HG02678 (cell line): ENCODE measurements around the gene PDLIM4.
A peak's percentile ranks its signal among the peaks of the same experiment; 100 is the strongest.

ENCODE experiments used
- ATAC-seq: cut with Tn5 transposase; IDR thresholded peaks from one replicate; pipeline ENCODE4 v1.9.1; 2021; ENCODE audit warnings: mild to moderate bottlenecking, moderate library complexity; ENCODE audit not compliant: unreplicated experiment

Gene PDLIM4

DNA sequence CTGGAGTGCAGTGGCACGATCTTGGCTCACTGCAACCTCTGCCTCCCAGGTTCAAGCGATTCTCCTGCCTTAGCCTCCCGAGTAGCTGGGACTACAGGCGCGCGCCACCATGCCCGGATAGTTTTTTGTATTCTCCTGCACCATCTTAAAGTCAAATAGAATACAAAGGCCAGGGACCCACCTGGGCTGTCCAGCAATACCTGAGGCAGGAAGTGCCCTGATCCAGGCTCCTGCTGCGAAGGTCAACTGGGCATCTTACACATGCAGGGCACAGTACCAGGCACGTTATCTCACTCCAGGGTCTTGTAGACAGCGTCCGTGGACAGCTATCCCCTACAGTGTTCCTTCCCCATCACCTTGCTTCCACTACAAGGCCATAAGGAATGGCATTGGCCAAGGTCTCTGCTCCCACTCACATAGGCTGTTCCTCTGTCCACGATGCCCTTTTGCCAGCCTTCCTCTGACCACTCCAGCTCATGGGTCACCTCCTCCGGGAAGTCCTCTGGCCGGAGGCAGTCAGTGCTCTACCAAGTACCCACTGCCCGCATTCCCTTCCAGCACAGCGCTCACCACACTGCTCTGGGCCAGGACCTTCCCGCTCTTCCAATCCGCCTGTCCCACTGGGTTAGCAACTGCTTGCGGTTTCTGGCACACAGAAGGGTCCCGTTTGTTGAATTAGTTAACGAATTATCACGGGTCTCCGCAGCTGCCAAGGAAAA, 30.8 kb upstream of the PDLIM4 start:
- ATAC-seq: no peak

DNA sequence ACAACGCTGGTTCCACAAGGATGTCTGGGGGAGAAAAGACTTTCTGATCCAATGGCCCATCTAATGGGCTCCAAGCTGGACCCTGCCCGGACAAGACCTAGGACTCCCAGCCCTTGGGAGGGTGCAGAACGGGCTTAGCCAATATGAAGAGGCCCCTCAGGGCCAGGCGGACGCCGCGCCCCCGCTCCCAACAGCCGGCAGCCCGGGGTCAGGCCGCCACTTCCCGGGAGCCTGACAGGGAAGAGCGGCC, 30.3 kb upstream of the PDLIM4 start:
- ATAC-seq: no peak

DNA sequence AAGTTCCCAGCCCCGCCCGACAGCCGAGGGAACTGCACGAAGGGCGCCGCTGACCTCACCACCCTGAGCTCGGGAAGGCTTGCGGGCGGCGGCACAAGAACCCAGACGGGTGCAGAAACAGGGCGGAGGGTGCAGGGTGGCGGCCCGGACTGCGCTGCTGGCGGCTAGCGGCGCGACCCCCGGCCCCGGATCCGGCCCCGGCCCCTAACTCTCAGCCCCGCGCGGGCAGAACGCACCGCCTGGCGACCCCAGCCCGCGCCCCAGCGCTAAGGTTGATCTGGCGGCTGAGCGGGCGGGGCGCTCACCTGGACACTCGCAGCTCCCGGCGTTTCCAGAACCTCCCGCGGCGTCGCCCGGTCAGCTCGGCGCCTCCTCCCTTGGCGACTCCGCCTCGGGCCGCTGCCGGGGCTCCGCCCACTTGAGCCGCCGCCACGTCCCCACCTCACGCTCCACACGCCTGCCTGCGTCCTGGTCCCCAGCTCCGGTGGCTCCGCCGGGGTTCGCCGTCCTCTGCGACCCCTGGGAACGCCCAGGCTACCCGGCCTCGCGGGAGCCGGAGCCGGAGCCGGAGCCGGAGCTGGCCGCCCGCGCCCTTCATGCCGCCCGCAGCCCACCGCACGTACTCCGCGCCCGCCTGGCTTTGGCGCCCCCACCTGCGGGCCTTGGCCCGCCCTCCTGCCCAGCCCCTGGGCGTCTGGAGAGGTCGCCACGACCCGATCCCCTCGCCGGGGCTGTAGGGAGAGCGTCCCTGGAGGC, 29.8 kb upstream of the PDLIM4 start, which contains the start of gene P4HA2:
Gene P4HA2, minus strand, starts transcription at position 369 of the 756 bp plus-strand sequence. CDS start 9,227 bp downstream, outside the sequence.
- peak; percentile 95 for ATAC-seq

DNA sequence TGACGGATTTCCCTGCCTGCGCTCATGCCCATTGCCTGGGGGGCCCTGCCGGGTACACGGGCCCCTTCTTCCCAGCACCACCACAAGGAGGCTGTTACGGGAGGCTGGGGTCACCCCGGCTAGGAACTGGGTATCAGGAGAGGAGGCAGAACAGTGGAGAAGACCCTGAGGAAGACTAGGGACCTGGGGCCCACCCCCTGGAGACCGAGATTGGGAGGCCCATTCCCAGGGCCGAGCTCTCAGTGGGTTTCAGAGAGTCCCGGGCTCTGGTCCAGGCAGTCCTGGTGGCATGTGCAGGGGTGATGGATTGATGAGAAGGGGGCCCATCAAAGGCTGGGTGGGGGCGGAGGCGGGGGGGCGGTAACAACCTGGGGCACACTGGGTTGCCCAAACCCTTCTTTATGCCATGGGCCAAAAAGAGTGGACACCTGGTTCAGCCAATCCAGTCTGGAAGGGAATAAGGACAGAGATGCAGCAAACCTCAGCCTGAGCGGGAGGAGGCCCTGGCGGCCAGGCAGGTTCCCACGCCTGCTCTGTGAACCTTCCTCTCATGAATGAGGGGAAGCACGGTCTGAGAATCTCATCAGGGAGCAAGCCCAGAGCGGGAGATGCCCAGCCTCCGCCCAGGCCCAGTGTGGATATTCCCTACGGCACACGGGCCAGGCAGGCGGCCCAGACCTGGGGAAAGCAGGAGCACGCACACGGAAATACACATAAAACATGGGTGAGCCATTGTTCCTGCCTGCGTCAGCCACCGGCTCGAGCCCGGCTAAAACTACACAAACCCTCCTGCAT, 29.1 kb upstream of the PDLIM4 start:
- ATAC-seq: no peak

DNA sequence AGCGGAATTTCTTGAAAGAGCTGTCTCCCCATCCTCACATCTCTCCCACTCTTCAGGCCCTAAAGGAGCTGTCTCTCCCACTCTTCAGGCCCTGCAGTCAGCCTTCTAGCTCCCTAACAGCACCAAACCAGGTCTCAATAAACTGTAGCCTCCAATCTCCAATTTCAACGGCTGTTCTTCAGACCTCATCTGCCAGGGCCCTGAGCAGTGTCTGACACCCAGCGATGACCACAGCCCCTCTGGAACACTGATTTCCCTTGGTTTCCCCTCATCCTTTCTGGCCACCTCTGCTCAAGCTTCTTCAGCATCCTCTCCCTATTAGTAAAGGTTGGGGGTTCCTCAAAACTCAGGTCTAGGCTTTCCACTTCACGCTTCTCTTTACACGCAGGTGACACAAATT, 28.3 kb upstream of the PDLIM4 start:
- no peak for ATAC-seq

DNA sequence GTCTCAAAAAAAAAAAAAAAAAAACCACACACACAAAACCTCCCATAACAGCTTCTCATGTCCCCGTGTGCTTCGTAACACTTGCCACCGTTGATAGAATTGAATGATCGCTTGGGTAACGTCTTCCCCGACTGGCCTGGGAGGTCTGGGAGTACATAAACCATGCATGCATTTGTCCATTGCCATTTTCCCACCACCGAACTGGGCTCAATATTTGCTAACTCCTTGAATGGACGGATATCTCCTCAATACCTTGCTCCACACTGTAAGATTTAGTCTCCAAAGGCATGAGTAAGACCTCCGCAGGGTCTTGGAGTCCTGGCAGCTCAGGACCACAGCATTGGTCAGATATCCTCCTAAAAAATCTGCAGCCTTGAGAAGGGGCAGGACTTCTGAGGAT, 26.6 kb upstream of the PDLIM4 start:
- no peak for ATAC-seq

DNA sequence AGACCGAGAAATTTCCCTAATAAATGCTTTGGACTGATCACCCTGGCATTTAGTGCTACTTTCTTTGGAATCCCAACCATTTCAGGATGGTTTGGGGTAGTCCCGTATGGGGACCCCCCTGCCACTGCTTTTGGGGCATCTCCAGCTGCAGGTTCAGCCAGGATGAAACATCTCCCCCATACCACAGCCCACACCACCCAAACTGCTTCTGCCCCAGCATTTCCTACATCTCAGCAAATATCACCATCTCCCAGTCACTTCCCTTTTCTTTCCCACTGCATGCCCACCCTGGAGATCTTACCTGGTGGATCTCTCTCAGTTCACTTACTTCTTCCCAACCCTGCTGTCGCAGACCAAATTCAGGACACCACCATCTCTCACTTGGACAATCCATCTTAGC, 25.0 kb upstream of the PDLIM4 start:
- no peak for ATAC-seq

DNA sequence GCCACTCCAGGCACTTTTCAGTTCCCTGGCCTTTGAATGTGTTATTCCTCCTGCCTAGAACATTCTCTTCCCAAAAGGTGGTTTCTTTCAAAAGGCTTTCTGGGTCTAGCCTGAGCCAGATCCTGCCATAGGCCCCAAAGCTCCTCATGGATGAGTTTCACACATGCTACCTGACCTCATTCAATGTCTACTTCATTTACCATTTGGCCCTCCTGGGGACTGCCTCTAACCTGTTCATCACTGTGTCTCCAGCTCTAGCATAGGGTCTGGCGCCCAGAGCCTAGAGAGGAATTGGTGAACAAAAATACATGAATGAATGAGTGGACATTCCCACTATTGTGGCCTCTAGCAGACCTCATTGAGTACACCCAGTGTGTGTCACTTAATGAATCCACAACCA, 24.4 kb upstream of the PDLIM4 start:
- no peak for ATAC-seq

DNA sequence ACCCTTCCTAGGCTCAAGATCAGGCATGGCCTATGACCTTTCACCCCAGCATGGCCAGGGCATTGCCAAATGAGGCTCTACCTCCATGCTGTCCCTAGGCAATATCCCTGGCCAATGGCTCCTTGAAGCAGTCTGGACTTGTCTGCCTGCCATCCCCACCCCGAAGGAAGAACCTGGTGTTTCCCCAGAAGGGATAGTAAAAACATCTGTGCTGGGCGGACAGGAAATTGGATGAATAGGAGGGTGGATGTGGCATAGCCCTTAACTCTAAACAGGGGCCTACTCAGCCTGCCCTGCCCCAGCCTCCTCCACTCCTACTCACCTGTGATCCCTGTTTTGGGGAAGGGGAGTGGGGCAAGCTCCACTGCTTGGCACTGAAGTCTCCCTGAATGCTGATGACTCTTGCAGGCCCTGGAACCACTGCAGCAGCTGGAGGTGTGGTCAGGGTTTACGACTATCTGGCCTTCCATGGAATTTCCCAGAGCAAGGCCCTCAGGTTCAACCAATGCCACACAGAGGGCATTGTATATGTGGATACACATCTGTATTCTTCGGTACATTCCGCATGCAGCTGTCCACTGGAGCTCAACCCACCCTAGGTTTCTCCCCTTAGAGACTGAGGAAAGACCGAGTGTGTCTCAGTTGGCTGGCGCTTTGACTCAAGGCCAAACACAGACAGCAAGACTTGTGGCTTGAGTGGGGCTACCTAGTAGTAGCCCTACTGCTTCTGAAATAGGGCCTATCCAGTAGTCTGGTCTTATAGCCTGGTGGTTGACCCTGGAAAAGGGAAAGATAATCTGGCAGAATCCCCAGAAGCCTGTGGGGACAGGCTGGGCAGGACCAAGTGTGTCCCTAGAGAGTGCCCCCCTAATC, 23.4 kb upstream of the PDLIM4 start:
- ATAC-seq: no peak

DNA sequence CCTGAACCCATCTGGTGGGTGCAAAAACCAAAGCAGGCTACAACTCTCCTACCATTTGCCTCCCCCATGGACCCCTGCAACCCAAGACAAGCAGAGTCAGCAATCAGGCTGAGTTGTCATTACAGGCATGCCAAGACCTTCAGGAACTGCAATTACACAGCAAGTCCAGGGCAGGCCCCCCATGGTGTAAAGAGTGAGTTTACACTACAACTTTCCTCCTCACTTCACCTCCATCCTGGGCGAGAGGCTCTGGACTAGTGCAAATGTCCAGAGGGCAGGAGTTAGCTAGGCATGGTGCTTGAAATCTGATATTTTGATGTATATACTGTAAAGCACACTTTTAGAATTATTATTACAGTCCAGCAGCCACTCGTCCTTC, 22.8 kb upstream of the PDLIM4 start:
- no peak for ATAC-seq

DNA sequence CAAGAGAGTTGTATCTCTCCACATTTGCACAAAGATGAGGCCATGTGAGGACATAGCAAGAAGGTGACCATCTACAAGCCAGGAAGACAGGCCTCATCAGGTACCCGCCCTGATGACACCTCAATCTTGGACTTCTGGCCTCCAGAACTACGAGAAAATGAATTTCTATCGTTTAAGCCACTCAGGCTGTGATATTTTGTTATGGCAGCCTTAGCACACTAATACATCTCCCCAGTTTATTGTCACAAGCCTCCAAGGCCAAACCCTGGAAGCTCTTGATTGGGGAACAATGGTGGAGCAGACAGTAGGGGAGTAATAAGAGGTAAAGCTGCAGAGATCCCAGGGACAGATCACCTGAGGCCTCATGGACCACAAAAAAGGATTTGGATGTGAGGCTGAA, 22.2 kb upstream of the PDLIM4 start:
- ATAC-seq: no peak

DNA sequence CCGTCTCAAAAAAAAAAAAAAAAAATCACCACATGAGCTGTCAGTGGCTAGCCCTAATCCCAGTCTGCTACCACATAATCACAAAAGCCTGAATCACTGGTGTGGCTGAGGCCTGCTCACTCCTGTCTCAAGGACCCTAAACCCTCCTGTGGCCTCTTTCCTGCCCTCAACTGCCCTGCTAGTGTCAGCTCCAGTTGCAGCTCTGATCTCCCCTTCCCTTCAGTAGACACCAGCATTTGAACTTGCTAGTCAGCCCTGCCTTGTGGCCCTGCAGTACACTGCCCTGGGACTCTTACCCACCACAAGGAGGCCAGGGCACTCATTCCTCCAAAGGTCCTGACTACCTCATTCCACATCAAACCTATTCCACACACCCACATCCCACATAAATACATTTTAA, 20.4 kb upstream of the PDLIM4 start:
- no peak for ATAC-seq

DNA sequence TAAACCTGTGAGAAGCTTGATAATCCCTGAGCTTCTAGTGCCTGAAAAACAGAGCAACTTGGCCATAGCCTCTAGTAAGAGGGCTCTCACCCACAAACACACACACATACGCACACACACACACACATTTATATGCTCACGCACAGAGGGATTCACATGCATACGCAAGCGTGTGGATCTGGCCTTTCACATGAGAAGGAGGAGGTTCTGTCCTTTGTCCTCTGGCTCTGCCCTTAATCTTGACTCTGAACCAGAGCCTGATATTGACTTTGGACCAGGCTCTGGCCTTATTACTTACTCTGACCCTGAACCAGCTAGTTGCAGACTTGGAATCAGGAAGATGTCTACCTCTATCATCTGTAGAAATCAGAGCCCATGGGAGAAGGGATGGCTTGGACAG, 19.8 kb upstream of the PDLIM4 start:
- ATAC-seq: no peak

DNA sequence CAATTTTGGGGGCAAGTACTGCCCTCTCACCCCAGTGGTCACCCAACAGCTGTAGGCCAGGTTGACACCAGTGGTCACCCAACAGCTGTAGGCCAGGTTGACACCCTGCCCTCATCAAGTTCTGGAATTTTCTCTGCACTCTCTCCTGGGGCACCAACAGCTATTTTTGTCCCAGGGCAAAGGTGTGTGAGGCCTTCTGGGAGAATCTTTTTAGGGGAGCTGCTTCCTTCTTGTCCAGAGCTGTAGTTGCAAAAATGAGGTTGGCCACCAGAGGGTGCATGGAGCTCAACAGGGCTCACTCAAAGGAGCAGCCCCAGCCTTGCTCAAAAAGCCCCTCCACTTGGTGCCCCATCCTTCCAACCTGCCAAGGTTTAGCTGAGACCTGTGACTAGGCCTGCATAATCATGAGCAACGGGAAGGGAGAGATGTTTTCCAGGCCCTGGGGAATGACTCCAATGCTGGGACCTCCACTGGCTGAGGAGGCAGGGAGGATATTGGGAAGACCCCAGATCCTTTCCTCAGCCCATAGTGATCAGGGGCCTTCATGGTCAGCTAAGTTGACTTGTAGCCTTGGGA, 19.2 kb upstream of the PDLIM4 start:
- peak; percentile 84 for ATAC-seq

DNA sequence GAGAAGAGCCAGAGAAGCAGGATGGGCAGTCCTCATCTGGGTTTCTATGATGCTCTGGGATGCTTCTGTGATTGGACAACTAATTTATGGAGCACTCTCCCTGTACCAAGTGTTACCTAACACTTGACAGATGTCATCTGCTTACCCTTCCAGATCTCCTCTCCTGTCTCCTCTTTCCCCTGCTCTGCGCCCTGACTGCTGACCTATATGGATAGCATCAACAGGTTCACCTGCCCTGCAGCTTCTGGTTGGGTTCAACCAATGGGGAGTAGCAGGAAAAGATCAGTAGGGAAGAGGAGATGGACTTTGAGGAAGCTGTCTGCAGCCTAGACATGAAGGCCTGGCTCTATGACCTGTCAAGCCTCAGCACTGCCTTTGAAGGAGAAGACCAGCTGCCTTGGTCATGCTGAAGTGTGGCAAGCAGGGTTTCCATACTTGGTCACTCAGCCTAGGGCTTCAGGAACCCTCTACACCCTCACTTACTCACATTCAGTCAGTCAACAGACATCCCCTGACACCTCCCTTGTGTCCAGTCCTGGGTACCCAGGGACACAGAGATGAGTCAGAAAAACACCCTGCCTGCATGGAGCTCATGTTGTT, 18.5 kb upstream of the PDLIM4 start:
- ATAC-seq: no peak

DNA sequence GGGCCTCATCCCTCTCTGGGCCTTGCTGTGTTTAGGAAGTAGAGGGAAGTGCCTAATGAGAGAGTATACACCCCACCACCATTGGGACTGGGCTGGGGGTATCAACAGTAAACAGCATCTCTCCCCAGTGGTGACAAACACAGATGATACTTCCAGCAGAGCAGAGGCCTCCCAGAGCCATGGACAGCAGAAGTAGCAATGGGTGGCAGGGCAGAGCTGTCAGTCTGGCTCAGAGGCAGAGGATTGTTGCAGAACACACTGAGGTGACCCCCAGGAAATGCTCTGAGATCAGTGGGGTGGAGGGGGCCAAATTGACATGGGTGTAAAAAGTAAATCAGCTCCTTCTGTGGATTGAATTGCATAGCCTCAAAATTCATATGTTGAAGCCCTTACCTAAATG, 17.7 kb upstream of the PDLIM4 start:
- ATAC-seq: no peak

DNA sequence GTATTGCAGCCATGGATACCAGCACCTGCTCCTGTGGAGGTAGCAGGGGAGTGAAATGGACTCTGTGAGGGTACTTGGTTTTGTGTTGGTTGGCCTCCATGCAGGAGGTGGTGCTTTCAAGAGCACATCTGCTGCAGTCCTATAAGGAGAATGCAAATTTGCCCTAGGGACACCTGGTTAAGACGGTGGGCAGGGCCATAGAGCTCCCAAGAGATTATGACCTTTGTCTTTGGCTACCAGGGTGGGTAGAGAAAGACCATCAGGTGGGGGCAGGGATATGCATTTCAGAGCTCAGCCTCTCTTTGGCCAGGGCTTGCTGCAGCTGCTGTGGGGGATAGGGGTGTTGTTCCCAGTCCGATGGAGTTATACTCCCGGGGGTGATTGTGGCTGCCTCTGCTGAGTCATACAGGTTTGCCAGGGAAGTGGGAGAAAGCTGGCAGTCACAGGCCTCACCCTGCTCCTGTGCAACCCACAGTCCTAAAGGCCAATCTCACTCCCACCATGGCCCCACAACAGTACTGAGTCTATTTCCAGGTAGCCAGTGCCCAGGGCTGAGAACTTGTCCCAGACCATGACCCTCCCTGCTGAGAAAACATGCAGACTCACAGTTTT, 14.0 kb upstream of the PDLIM4 start:
- no peak for ATAC-seq

DNA sequence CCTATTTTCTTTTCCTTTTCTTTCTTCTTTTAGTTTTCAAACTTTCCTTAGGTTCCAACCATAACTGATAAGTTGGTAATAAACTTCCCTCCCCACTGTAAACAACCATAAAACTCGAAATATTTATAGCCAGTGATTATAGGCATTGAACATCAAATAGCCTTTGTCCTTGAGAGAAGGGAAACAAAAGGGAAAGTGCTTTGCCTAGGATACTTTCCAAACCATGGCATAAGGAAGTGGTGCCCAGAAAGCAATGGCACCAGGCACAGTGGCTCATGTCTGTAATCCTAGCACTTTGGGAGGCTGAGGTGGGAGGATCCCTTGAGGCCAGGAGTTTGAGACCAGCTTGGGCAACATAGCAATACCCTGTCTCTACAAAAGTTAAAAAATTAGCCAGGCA, 11.9 kb upstream of the PDLIM4 start:
- no peak for ATAC-seq

DNA sequence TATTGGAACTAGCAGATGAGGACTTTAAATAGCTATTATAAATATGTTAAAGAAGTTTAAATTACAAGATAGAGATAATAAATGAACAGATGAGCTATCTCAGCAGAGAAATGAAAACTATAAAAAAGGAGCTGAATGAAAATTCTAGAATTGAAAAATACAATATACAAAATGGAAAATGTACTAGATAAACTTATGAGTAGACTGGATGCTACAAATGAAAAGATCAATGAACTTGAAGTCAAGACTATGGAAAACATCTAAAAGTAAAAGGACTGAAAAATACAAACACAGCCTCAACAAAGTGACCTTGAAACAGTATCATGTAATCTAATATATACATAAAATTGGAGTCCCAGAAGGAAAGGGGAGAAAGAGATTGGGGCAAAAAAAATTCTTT, 10.7 kb upstream of the PDLIM4 start:
- no peak for ATAC-seq

DNA sequence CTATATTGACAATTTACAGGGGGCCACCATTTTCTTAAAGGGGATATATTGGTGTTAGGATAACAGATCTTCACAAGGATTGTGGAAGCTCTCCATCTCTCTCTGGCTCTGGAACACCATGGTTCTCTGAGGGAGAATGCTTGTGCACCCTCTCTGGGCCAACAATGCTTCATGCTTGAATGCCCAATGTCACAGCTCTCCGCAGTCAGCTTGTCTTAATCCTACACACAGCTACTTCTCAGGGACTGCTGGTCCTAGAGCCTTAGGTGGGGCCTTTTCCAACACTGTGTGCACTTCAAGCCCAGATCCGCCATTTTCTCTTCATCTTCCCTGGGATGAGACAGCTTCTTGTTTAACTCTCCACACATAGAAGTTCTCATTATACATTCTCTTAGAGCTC, 6.9 kb upstream of the PDLIM4 start:
- no peak for ATAC-seq
